Dermis microvascular lymphatic vessel endothelial cell (primary cell): Measurements from ENCODE around the gene DIAPH1. TPM values are rescaled to one million over a fixed set of nuclear protein-coding genes. Genes with fewer than 3 reads are reported as not detected.
A peak's percentile ranks its signal among the peaks of the same experiment; 100 is the strongest.

ENCODE experiments used
- DNase-seq, 2 donors: peaks; one replicate each; pipeline versions ENCODE4 v3.0.0 to v3.0.0-alpha.2; 2010; ENCODE audit warnings: low read depth in 2 of 2
- total RNA-seq: library from RNA; depleted of rRNA; stranded (reverse); fragments of >200 nt; gene quantifications from 2 replicates; pipeline ENCODE4 v1.2.1, GENCODE V29; 2014

DIAPH1 gene
- total RNA-seq, 1 donor from 2014 or later = 41.1 TPM

DNA sequence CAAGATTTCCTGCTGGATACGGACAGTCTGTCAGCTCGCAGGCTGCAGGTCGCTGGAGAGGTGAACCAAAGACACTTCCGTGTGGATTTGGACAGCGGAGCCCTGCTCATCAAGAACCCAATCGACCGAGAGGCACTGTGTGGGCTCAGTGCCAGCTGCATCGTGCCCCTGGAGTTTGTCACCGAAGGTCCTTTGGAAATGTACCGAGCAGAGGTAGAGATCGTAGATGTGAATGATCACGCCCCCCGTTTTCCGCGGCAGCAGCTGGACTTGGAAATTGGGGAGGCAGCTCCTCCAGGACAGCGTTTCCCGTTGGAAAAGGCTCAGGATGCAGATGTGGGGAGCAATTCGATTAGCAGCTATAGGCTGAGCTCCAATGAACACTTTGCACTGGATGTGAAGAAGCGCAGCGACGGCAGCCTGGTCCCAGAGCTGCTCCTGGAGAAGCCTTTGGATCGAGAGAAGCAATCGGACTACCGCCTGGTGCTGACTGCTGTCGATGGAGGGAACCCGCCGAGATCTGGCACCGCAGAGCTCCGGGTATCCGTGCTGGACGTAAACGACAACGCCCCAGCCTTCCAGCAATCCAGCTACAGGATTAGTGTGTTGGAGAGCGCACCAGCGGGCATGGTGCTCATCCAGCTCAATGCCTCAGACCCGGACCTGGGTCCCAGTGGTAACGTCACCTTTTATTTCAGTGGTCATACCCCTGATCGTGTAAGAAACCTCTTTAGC lies 133.3 kb downstream of the DIAPH1 start:
- DNase-seq = peak in 1 of 2 donors; percentile 12

DNA sequence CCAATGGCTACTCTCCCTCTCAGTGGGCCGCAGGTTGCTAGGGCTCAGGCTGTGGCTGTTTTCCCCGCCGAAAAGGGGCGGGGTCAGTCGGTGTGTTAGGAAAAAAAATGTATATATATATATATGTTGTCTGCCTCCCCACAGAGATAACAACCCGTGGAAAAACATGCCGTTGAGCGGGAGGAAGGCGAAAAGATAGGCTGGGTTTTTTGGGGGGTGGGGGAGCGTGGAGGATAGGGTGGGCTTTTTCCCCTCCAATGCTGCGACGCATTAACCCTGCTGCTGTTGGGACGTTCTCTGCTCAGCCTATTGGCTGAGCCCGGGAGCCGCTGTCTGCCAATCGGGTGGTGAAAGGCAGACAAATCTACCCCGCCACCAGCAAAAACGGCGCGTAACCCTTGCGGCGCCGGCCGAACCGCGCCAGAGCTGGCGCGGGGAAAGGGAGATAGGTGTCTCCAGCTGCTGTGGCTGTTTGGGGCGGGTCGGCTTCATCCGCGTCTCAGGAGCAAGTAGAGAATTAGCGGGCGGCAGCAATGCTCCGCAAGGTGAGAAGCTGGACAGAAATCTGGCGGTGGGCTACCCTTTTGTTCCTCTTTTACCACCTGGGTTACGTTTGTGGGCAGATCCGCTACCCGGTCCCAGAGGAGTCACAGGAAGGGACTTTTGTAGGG lies 134.0 kb downstream of the DIAPH1 start, which contains the start of gene PCDHGC4:
Gene PCDHGC4 (plus strand): TSS at position 390 of the 671 bp plus-strand sequence. CDS start 144 bp downstream, at position 534.
- peak in 1 of 2 donors; percentile 70 for DNase-seq

DNA sequence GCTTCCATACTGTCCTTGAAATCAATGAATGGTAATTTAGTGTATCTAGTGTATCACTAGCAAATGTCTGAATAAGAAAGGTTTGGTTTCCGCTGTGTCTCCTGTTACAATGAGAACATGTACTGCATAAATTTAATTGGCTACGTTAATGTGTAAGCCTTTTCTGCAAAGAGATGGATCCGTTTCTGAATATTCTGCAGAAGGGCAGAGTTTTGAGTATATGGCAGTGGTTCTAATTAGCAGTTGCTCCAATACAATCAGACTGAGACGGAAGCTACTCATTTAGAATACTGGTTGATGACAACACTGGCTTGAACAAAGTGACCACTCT lies 134.5 kb downstream of the DIAPH1 start:
- DNase-seq = no peak

DNA sequence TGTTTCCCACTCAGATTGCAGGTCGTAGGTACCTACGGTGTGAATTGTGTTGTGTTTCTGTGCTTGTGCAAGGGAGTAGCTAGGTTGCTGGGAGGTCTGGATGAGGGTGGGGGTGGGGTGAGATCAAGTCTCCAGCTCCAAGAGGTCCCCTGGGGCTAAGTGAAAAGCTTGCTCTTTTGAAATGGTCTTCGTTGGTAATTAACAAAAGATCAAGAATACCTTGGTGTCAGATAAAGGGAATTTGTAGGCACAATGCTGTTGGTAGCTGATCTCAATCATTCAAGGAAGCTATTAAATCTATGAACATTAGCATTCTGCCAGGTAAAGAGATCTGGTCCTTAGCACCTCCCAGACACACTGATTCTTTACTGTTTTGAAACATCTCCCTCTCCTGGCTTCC lies 134.9 kb downstream of the DIAPH1 start:
- DNase-seq = no peak

DNA sequence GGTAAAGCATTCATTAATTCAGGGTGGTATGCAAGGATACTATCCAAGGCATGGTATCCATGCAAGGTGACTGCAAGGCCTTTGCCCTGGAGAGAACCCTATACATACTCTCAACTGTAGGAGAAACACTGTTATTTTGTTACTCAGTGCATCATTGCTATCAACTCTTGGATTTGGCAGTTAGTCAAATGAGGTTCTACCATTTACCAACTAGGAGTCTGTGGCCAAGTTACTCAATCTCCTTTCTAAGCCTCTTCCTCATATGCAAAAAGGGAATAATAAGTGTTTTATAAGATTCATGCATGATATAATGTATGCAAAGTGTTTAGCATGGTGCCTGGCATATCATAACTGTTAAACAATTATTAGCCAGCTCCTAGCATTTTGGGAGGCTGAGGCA lies 139.0 kb downstream of the DIAPH1 start:
- no peak for DNase-seq

DNA sequence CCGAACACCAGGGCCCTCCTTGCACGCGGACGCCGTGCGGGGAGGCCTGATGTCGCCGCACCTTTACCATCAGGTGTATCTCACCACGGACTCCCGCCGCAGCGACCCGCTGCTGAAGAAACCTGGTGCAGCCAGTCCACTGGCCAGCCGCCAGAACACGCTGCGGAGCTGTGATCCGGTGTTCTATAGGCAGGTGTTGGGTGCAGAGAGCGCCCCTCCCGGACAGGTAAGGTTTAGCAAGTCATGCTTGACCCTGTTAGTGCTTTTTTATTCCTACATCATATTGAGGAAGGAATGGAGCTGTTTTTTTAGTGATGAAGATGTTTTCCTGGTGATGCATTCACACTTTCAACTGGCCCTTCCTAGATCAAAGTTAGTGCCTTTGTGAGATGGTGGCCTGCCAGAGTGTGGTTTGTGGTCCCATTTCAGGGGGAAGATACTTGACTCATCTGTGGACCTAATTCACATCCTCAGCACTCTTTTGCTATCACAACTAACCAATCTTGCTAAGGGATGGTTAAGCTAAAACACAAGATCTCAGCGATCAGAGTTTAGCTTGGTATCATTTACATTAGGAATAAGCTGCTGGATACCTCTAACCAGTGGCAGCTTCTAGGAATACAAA lies 140.4 kb downstream of the DIAPH1 start:
- DNase-seq = no peak

DNA sequence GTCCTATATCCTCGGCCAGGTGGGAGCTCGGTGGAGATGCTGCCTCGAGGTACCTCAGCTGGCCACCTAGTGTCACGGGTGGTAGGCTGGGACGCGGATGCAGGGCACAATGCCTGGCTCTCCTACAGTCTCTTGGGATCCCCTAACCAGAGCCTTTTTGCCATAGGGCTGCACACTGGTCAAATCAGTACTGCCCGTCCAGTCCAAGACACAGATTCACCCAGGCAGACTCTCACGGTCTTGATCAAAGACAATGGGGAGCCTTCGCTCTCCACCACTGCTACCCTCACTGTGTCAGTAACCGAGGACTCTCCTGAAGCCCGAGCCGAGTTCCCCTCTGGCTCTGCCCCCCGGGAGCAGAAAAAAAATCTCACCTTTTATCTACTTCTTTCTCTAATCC lies 141.0 kb downstream of the DIAPH1 start:
- DNase-seq = no peak

DNA sequence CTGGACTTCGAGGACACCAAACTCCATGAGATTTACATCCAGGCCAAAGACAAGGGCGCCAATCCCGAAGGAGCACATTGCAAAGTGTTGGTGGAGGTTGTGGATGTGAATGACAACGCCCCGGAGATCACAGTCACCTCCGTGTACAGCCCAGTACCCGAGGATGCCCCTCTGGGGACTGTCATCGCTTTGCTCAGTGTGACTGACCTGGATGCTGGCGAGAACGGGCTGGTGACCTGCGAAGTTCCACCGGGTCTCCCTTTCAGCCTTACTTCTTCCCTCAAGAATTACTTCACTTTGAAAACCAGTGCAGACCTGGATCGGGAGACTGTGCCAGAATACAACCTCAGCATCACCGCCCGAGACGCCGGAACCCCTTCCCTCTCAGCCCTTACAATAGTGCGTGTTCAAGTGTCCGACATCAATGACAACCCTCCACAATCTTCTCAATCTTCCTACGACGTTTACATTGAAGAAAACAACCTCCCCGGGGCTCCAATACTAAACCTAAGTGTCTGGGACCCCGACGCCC lies 141.7 kb downstream of the DIAPH1 start:
- no peak for DNase-seq

DNA sequence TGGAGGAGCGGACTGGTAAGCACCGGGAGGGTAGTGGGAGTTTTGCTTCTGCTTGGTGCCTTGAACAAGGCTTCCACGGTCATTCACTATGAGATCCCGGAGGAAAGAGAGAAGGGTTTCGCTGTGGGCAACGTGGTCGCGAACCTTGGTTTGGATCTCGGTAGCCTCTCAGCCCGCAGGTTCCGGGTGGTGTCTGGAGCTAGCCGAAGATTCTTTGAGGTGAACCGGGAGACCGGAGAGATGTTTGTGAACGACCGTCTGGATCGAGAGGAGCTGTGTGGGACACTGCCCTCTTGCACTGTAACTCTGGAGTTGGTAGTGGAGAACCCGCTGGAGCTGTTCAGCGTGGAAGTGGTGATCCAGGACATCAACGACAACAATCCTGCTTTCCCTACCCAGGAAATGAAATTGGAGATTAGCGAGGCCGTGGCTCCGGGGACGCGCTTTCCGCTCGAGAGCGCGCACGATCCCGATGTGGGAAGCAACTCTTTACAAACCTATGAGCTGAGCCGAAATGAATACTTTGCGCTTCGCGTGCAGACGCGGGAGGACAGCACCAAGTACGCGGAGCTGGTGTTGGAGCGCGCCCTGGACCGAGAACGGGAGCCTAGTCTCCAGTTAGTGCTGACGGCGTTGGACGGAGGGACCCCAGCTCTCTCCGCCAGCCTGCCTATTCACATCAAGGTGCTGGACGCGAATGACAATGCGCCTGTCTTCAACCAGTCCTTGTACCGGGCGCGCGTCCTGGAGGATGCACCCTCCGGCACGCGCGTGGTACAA lies 142.5 kb downstream of the DIAPH1 start:
- peak; percentile 40 to 80 for DNase-seq

DNA sequence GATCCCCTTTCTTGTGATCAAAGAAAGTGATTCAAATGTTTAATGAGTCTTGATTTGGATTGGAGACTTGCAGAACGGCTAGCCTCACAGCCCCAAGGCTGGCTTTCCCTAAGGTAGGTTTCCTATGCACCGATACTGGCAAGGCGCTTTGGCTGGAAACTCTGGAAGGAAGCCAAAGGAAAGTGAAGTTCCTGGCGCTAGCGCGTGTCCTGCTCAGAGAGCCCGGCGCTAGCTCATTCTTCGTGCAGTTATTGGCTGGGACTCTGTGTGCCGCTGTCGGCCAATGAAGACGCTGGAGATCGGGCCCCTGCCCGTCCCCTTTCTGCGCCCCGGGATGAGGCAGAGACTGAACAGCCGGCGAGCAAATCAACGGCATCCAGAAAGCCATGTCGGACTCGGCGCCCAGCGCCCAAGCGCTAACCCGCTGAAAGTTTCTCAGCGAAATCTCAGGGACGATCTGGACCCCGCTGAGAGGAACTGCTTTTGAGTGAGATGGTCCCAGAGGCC lies 143.1 kb downstream of the DIAPH1 start, which contains the start of gene PCDHGC3:
Gene PCDHGC3 (plus strand): TSS at position 342 of the 507 bp plus-strand sequence. CDS start 151 bp downstream, at position 493.
- peak; percentile 83 to 97 for DNase-seq

DNA sequence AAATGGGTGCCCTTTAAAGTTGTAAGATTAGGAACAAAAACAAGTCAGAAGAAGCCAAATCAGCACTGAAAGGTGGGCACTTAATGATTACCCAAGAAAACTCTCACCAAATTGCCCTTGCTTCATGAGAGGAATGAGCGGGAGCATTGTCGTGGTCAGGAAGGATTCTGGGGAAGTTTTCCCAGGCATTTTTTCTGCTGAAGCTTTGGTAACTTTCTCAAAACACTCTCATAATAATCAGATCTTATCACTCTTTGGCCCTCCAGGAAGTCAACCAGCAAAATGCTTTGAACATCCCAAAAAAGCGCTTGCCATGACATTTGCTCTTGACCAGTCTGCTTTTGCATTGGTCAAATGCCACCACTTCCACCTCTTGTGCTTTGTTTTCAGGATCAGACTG lies 153.4 kb downstream of the DIAPH1 start:
- DNase-seq = no peak

Other genes with a start within 250 kb of the DIAPH1 start
- gene PCDHGB3, start 248.8 kb downstream of the DIAPH1 start, total RNA-seq = 1.9 and 3.8 TPM in 2 replicates
- 1.2 and 2.4 TPM in 2 replicates for gene PCDHGA6, start 245.1 kb downstream of the DIAPH1 start, total RNA-seq
- gene PCDHGA7, start 236.3 kb downstream of the DIAPH1 start, total RNA-seq = 0.64 and 1.5 TPM in 2 replicates
- gene PCDHGB4, start 231.3 kb downstream of the DIAPH1 start, total RNA-seq = 6.4 and 10.6 TPM in 2 replicates
- gene PCDHGA8, start 226.4 kb downstream of the DIAPH1 start, total RNA-seq = 0.64 and 1.1 TPM in 2 replicates
- 6.4 and 9.7 TPM in 2 replicates for gene PCDHGB5, start 221.1 kb downstream of the DIAPH1 start, total RNA-seq
- 1.4 and 2.4 TPM in 2 replicates for gene PCDHGA9, start 216.2 kb downstream of the DIAPH1 start, total RNA-seq
- 1.5 and 2.7 TPM in 2 replicates for gene PCDHGB6, start 211.0 kb downstream of the DIAPH1 start, total RNA-seq
- 3.0 and 6.2 TPM in 2 replicates for gene PCDHGA10, start 206.0 kb downstream of the DIAPH1 start, total RNA-seq
- 3.7 and 8.2 TPM in 2 replicates for gene PCDHGB7, start 201.3 kb downstream of the DIAPH1 start, total RNA-seq
- 4.0 and 5.4 TPM in 2 replicates for gene PCDHGA11, start 197.9 kb downstream of the DIAPH1 start, total RNA-seq
- gene PCDHGA12, start 188.5 kb downstream of the DIAPH1 start, total RNA-seq = 3.5 and 3.9 TPM in 2 replicates
- 12.3 and 15.6 TPM in 2 replicates for gene PCDHGC3, start 143.0 kb downstream of the DIAPH1 start, total RNA-seq
- 0.77 and 0.89 TPM in 2 replicates for gene PCDHGC4, start 134.0 kb downstream of the DIAPH1 start, total RNA-seq
- gene PCDHGC5, start 129.9 kb downstream of the DIAPH1 start, total RNA-seq = 0.26 and 0.51 TPM in 2 replicates
- 46.6 and 52.8 TPM in 2 replicates for gene HDAC3, start 17.8 kb upstream of the DIAPH1 start, total RNA-seq
- 6.2 and 6.3 TPM in 2 replicates for gene RELL2, start 18.0 kb upstream of the DIAPH1 start, total RNA-seq
- gene FCHSD1, start 32.4 kb upstream of the DIAPH1 start, total RNA-seq = 10.7 and 12.6 TPM in 2 replicates
- 25.5 and 42.5 TPM in 2 replicates for gene ARAP3, start 63.2 kb upstream of the DIAPH1 start, total RNA-seq